ENCODE results near the gene KCNK10.
A peak's percentile ranks its signal among the peaks of the same experiment; 100 is the strongest.

The KCNK10 gene

DNA sequence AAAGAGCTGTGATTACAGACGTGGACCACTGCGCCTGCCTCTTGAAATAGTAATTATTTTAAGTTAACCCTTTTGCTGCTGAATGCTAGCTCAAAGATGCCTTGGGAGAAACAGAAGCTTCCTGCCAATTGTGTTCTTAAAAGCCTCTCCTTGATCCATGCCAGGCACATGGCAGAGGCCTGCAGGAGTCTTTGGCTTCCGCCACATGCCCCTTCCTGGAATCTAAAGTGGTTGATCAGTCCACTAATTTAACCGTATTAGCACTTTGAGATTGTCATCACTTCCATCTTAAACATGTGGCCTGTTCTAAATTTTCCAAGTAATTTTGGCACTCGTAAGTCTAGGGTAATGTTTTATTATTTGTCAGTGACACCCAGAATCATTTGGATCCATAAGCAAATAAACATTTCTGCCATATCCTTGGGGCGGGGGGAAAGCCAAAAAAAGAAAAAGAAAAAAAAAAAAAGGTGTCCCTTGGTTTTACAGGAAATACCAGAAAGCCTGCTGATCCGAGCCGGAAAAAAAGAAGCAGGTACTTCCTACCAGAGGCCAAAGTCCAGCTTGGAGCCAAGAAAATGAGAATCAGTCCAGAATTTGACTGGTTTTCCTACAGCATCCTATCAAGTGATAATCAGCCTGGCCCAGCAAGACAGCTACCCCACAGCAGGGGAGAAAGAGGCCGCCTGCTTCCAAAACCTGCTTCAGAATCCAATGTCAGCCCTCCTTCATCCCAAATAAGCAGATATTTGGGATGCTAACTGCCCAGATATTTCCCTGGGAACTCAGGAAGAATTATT lies 104.8 kb downstream of the KCNK10 start:
- no peak for DNase-seq

DNA sequence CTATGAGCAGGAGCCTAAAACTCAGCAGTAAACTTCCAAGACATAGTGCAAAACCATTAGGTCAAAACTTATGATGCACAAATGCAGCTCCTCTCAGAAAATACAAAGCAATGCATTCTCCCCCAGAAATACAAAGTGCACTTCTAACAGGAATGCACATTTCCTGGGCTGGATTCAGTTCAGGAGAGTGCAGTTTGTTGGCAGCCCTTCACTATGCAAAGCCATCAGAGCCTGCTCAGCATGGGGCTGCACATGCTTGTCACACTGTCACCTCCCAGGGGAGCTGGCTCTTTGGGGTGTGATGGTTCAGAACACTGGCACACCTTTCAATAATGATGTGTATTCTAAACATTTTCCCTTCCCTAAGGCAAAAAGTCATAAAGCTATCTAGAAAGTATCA lies 110.4 kb downstream of the KCNK10 start:
- DNase-seq = no peak

DNA sequence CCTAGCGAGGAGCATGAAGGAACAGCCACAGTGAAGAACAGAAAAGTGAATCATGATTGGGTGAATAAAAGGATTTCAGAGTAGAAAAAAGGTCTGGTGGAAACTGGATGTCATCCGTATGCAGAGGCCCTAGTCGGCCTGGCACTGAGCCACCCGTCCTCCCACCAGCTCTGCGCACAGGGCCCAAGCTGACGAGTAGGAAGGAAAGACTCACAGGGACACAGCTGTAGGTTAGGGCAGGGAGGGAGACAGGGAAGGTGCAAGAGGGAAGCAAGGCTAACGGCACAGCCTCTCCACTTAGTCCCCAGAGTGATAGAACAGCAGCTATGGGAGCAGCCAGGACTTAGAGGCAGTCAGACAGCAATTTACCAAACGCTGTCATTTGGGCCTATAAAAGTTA lies 112.6 kb downstream of the KCNK10 start:
- DNase-seq = no peak

DNA sequence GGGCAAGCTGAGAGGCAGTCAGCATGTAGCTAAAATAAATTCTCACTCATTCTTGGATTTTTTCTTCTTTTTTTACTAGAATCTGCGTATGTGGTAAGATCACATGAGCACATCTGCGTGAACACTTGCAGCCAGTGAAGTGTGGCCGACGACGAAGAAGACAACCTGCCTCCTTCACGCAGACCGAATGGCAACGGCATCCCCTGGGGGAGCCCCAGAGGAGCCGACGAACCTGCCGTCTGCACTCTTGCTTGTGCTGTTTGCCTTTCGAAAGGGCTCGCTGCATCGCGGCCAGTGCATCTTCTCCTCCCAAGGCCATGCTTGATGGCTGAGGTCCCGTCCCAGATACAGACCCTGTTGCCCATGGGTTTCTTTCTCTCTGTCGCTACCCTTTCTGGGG lies 113.8 kb downstream of the KCNK10 start:
- DNase-seq = no peak

DNA sequence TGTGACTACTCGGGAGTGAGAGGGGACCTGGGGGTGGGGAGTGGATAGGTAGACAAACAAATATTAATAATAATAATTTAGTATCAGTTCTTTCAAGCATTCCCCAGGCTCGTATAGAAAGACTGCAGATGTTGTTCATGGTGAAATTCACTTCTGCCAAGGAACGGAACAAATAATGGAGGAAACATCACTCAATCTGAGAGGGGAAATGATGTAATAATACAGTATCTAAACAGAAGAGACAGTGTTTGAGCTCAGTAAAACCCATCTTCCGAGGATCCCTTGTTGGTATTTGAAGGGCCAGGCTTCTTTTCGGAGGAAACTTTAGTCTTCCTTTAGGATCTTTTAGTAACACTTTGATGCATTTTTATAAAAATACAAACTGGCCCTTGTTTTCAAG lies 114.2 kb downstream of the KCNK10 start:
- no peak for DNase-seq

DNA sequence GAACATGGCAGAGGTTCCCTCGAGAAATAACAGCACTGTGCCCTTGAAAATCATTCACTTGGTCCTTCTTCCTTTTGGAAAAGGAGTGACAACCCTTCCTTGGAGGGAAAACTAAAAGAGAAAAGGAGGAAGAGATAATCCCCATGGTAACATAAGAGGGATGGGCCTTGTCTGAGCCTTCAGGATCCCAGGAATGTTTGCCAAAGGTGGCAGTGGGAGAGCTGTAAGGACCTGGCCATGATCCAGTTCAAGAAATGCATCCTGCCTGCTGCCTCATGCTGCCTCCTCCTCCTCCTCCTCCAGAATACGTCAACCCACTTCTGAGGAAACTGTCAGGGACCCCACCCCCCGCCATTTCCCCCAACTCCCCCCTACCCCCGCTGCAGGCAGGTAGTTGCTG lies 118.8 kb downstream of the KCNK10 start:
- DNase-seq = no peak

DNA sequence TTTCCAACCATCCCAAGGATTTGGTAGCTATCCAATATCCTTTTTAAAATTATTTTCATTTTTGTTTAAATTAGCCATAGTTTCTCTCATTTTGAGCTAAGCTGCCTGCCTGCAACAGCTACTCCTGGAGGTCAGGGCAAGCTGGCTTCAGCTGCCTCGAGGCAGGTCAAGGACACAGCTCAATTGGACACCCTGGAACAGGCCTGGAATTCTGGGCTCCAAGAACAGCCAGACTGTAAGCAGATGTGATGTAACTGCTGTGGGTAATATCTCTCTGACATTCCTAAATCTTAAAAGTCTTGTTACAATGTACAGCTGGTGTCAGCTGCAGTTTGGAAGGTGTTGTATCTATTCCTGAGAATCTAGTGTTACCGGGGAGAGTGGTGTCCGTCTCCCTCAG lies 119.8 kb downstream of the KCNK10 start:
- no peak for DNase-seq

DNA sequence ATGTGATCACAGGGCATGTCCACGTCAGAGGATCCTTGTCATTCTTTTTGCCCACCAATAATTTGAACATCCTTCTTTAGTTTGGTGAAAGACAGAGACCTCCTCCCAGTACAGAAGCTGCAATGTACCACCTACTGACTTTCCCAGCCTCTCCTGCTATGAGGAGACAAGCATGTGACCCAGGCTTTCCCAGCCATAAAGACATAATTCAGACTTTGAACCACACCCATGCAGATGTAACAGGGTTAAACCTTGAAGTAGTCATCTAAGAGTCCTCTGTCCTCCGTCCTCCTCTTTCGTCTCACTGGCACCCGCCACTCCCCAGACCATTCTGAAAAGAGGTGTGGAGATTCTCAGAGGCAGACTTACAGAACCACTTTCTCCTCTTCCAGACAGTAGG lies 120.8 kb downstream of the KCNK10 start:
- no peak for DNase-seq

DNA sequence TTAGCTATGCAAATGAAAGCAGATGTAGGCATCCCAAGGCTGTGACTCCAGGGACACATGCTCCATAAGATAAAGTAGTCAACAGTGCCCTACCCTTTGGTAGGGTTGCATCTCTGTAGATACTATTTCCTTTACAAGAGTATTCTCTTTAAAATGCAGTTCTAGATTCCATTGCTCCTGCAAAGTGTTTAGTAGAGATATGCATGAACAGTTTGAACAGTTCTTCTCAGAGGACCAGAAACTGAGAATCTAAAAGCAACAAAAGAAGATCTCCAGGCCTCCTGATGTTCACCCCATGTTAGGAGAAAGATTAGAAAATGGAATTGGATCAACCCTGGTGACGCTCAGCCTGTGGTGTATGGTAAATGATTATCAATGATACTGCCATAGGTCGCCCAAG lies 121.2 kb downstream of the KCNK10 start:
- no peak for DNase-seq

DNA sequence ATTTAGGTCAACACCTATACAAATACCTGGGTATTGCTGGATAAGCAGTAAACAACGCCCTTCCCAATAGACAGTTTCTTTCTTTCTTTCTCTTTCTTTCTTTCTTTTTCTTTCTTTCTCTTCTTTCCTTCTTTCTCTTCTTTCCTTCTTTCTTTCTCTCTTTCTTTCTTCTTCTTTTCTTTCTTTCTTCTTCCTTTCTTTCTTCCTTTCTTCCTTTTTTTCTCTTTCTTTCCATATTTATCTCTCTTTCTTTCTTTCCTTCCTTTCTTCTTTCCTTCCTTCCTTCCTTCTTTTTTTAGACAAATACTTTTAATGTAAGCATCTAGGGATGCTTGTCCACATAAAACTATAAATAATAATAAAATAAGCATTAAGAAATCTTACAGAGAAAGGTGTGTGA lies 123.2 kb downstream of the KCNK10 start:
- no peak for DNase-seq

DNA sequence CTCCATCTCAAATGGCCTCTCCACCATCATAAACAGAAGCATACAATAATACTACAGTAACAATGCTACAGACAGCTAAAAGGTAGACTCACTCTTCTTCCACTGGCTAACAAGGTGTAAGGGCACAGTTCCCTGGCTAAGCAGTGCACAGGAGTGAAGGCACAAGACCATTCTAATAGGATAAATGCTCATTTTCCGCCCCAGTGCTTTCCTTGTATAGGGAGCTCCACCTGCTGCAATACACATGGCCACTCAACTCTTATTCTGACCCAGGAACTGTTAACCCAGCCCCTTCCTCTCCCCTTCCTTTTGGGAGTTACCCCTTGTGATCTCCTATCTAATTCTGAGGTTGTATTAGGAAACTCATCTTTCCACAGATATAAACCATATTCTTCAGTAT lies 124.6 kb downstream of the KCNK10 start:
- DNase-seq = no peak

DNA sequence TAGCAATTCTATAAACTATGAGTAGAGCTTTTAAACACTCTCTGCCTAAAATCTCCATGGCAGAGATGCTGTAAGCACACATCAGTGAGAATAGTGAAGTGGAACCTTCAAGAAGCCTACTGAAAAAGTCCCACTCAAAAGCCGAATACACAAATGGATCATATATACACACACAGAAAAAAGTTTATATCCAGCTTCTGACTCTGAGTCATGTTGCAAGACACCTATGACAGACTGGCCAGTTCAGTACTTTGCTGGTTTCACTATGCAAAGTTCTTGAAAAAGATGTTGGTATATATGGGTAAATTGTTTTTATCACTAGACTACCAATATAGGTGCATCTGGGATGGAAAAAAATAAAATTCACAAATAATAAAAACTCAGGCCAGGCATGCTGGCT lies 126.1 kb downstream of the KCNK10 start:
- no peak for DNase-seq

DNA sequence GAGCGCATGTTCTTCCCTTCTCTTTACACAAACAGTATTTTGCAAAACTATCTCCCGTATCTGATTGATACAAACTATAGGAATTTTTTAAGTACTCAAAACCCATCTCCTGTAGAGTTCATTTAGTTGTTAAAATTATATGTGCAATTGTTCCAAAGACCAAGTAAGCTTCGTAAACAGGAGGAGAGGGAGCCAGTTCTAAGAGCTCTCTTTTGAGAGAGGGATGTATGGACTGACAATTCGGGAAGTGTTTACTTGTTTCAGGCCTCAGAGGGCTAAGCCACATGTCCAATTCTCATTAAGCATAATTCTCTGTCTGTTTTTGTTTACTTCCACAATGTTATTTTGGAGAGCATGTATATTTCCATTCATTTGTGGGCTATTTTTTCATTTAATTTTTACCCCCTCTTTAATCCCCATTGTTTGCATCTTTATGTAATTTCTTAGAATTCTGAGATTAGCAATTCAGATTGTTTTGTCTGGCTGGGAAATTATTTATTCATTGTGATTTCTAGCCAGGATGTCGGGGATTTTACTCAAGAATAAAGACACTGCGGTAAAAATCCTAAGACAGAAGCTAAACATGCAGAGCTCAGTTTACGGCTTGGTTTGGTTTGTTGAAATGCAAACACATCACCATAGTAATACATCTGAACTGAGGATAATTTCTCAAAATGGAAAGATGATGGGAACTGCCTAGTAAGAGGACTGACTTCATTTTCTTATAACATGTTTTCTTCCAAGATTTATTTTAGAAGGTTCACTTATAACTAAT lies 126.8 kb downstream of the KCNK10 start:
- DNase-seq = no peak

DNA sequence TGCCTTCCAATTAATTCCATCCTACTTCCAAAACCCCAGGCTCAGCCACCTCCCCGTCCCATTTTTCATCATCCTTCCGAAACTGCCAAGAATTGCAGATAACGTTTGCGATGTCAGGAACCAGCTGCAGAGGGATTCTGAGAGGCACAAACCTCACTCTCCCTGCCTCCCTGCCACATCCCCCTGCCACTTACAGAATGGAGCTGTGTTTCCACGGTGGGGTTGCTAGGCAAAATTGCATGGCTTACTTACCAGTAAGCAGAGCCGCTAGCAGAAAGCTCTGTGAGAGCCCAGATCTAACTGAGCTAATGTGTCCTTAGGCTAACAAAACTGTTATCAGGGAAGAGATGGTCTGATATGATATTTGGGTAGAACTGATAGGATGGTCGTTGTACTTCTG lies 127.4 kb downstream of the KCNK10 start:
- no peak for DNase-seq

DNA sequence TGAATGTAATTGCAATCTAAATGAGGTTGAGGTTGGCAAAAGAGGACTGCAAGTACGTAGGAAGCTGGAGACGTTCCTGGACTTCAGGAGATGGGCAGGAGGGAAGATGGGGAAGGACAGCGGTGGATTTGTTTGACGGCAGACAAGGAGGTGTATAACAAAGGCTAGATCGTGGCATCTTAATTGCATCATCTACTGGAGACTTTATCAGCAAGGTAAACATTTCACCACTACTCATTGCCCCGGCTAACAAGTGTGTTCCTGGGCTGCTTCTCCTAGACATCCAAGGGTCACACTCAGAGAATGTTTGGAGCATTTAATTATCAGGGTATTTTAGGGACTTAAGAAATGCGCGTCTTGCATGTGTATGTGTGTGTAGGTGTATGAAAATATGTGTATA lies 128.5 kb downstream of the KCNK10 start:
- DNase-seq = no peak

DNA sequence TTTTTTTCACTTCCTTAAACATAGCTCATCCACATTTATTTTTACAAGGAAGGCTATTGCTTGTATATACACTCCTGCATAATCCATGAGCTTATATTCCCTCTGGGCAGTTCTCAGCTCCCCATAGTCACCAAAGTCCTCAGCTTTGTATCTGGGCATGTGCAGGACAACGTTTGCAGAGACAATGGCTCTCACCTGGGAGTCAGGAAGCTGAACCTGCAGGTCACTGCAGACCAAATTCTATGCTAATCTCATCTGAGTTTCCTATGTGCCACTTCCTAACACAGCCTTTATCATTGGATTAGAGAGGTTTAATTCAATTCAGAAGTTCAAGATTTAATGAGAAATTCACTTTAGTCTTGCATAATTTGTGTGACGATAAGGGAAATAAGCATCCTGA lies 131.5 kb downstream of the KCNK10 start:
- no peak for DNase-seq

DNA sequence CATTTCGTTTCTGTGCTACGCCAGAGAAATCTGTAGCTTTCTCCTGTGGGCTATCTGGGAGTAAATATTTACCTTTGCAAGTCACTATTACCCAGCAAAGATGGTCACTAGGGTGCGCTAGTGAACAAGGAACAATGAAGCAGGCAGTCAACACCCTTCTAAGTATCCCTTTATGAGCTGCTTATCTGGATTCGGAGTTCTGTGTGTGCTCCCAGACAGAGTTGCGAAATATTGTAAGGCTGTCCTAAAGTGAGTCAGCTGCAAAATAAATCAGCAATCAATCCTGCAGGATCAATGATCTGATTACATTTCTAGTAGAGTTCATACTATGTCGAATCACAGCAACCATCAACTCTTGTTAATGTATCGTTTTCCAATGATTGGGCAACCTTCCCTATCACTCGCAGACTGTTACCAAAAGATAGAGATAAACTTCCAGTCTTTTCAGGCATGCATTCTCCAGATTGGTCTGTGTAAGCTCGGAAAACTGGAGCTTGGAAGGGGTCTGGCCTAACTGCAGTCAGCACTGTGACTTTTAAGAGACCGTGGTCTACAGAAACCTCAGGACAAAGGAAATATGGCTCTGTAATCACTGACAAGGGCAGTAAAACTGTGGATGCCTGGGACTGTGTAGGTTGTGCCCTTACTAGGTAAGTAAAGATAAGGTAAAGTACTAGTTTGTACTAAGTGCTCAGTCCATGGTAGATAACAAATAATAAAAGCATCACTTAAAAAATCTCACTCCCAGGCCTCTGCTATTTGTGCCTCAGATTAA lies 133.5 kb downstream of the KCNK10 start:
- peak in 1 of 4 experiments; percentile 22 for DNase-seq

DNA sequence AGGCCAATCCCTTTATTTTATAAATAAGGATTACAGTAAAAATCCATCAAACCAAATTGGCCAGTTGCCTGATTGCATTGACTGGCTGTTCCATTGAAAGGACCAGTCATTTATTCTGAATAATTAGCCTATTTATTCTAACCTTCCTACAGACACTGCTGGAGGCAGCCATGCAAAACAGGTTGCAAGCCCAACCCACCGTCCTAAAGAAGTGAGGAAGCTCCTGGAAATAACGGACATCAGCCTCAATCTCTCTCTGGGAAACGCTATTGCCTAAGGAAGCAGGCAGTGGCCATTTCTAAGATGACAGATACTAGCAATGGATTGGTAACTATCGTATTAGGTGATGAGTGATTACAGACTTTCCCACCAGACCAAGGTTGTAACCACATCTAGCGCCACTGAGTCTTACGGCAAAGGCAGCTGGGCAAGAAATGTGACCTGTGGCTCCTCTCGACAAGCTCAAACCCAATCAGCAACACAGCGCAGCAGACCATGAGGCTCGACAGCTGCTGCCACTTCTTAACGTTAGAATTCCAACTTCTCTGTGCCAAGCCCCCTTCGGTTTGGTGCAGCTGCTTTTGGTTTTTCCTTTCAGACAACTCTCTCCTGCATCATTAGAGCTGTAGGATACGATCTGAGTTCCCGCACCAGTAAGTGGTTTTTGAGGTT lies 134.2 kb downstream of the KCNK10 start:
- no peak for DNase-seq

DNA sequence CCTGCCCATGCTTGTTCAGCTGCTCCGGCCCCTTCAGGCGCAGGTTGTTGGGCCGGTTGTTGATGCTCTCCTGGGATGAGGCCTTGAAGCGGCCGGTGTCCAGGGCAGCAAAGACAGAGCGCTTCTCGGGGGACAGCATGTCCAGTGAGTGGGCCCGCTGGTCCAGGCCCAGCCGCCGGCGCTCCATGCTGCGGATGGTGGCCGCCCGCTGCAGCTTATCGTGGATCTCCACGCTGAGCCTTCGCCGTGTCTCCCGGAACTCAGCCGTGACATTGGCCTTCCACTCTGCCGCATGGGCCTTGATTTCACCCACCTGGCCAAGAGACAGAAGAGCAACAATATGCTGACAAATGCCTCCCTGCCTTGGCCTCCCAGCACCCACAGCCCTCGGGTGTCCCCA lies 137.2 kb downstream of the KCNK10 start:
- DNase-seq = no peak

DNA sequence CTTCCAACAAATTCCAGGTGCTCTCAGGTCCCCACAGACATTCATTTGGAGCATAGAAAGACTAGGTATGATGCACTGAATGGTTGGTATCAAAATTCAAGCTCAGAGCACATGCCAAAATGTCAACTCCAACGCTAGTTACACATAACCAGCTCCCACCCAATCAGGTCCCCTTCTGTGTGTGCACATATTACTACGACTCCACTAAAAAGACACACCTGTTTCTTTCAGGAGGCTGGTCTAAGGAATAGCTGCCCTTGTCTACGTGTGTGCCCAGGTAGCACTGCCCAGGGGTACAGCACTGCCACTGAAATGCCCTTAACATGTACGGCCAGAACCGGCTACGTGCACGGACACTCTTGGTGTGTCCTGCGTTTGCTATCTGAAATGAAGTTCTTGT lies 138.1 kb downstream of the KCNK10 start:
- no peak for DNase-seq

DNA sequence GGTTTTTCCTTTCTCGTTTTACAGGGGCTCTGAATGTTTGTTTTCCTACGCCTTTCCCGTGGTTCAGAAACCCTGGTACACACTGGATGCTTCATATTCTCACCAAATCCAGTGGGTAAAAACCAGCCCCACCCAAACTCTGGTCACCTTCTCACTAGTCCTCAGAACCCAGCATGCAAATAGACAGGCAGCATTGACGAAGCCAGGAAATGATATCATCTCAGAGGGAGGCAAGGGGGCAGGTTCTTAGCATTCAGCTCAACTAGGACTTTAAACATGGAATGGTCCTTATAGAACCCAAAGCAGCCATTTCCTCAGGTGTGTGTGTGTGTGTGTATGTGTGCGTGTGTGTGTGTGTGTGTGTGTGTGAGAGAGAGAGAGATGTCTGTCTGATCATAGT lies 142.0 kb downstream of the KCNK10 start:
- DNase-seq = no peak

DNA sequence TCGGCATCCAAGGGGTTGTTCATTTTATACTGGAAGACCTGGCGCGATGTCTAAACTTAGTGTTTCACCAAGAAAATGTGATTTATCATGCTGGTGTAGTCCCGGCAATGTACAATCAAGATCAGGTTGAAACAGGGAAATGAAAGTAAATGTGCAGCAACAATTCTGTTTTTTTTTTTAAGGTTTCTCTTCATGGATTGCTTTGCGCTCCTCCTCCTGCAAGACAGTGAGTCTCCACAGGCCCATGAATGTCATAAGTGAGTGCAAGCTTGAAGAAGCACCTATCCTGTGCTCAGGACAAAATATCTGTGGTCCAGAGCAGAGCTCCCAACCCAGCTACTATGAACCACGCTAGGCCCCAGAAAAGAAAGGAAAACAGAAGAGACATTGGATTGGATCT lies 143.4 kb downstream of the KCNK10 start:
- DNase-seq = no peak

DNA sequence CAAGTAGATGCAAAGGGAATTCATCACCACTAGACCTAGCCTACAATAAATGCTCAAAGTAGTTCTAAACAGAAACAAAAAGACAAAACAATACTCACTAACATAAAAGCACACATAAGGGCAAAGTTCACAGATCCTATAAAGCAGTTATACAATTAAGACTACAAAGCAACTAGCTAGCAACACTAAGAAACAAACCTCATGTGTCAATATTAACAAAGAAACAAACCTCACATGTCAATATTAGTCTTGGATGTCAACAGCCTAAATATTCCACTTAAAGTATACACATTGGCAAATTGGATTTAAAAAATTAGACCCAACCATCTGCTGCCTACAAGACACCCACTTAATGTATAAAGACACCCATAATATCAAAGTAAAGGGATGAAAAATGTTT lies 152.7 kb downstream of the KCNK10 start:
- DNase-seq = no peak
